ENCODE data around the gene SNAPC2. TPM values are rescaled to one million over a fixed set of nuclear protein-coding genes. Genes with fewer than 3 reads are reported as not detected.

Gene SNAPC2, protein sequence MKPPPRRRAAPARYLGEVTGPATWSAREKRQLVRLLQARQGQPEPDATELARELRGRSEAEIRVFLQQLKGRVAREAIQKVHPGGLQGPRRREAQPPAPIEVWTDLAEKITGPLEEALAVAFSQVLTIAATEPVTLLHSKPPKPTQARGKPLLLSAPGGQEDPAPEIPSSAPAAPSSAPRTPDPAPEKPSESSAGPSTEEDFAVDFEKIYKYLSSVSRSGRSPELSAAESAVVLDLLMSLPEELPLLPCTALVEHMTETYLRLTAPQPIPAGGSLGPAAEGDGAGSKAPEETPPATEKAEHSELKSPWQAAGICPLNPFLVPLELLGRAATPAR
- 10 to 100 TPM in 1 of 6 donors, 1 to 10 TPM in 5; 4.9 to 11.3 (median 6.7) TPM for total RNA-seq
- 10 to 100 TPM; 10.6 to 12.0 TPM for polyA plus RNA-seq

DNA sequence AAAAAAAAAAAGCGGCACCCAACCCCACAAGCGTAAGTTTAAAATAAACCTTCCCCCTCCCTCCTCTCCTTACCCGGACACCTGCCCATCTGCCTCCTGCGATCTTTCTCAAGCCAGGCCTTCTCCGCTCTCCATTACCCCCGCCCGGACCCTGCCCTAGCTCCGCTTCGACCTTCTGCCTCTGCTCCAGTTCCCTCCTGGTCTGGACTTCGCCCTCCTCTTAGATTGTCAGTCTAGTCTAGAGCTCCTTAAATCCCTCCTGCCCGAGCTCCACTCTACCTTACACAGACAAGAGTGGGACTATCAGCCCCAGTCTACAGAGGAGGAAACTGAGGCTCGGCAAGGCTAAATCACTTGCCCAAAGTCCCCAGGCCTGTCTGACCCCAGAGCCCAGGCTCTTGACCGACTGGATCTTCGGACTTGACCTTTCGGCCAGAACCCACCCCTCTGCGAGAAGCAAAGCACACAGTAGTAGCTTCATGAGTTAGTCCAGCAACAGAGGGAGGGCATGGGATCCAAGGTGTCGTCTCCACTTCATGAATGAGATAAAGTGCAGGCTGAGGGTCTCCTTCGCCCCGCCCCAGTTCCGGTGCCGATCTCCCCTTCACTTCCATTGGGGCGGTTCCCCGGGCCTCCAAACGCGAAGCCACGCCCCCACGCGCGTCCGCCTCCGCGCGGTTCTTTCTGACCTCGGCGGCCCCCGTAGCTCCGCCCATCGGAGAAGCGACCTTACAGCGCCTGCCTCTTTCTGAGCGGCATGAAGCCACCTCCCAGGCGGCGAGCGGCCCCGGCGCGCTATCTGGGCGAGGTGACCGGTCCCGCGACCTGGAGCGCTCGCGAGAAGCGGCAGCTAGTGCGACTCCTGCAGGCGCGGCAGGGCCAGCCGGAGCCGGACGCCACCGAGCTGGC, at the start of gene SNAPC2:
TSS of gene SNAPC2 (plus strand) at position 729 of the 909 bp plus-strand sequence. CDS start at position 758, 29 bp downstream.
- FAIRE-seq (no peak), ATAC-seq (peak; percentile 73 to 80 (median 80)), DNase-seq (peak; percentile 96 to 99 (median 98))
- intact Hi-C loops (cut with DNase I) = loop anchor here in 2 of 3 donors (5.0 to 10.0 kb wide), 2 partner anchors 65 to 68 kb away; no protein-coding TSS in a partner anchor
- peaks cover 0 to 6% (median 0%) of the 10 kb centered on the region in 4 donors for H3K27me3 ChIP-seq
- WGBS, 2 donors = 4 to 7% methylated on average over 45 to 62 of the region's 62 CpGs
- peak within 1 kb of the TSS; percentile 51 to 84 (median 79) for H3K27ac ChIP-seq
- peaks cover 0 to 6% (median 0%) of the 10 kb centered on the region in 3 donors for H3K36me3 ChIP-seq
- TF ChIP-seq, protein P1, sequence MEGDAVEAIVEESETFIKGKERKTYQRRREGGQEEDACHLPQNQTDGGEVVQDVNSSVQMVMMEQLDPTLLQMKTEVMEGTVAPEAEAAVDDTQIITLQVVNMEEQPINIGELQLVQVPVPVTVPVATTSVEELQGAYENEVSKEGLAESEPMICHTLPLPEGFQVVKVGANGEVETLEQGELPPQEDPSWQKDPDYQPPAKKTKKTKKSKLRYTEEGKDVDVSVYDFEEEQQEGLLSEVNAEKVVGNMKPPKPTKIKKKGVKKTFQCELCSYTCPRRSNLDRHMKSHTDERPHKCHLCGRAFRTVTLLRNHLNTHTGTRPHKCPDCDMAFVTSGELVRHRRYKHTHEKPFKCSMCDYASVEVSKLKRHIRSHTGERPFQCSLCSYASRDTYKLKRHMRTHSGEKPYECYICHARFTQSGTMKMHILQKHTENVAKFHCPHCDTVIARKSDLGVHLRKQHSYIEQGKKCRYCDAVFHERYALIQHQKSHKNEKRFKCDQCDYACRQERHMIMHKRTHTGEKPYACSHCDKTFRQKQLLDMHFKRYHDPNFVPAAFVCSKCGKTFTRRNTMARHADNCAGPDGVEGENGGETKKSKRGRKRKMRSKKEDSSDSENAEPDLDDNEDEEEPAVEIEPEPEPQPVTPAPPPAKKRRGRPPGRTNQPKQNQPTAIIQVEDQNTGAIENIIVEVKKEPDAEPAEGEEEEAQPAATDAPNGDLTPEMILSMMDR (IDR thresholded peaks at IDR 0.05) = no peak
- H3K4me1 ChIP-seq = peaks cover 6 to 21% (median 15%) of the 10 kb centered on the region in 3 donors
- H3K9me3 ChIP-seq = no peaks in the 10 kb centered on the region
- peak within 1 kb of the TSS; percentile 56 to 88 (median 57) for H3K4me3 ChIP-seq

DNA sequence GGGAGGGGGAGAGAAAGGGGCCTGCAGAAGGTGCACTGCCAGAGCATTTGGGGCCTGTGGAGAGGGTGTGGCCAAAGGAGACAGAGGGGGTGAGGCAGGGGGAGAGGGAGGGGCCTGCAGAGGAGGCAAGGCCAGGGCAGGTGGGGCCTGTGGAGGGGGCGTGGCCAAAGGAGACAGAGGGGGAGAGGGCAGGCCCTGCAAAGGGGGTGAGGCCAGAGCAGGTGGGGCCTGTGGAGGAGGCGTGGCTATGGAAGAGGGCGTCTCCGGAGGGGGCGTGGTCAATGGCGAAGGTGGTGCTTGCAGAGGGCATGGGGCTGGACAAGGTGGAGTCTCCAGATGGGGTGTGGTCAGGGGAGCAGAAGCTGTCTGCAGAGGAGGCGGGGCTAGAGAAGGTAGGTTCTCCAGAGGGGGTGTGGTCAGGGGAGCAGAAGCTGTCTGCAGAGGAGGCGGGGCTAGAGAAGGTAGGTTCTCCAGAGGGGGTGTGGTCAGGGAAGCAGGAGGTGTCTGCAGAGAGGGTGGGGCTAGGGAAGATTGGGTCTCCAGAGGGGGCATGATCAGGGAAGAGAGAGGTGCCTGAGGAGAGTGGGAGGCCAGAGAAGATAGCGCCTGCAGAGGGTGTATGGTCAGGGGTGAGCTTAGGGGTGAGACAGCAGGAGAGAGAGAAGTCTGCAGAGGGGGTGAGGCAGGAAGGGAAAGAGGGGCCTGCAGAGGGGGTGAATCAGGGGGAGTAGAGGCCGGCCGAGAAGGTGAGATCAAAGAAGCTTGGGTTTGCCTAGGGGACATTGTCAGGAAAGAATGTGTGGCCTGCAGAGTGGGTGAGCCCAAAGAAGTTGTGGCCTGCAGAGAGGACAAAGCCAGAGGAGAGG, 49.3 kb upstream of the SNAPC2 start:
- Histone ChIP-seq H3K36me3 (no peaks in the 10 kb centered on the region), H3K9me3 (no peaks in the 10 kb centered on the region), H3K27me3 (no peaks in the 10 kb centered on the region), H3K27ac (peak overlapping the region in 2 of 4 donors; percentile 68 to 72), H3K4me1 (no peaks in the 10 kb centered on the region), H3K4me3 (no peak overlapping the region)
- 45 to 53% methylated on average over 11 of the region's 11 CpGs for WGBS, 2 donors
- intact Hi-C loops (cut with DNase I) = no loop called here
- ATAC-seq (peak in 1 of 4 donors; percentile 4), FAIRE-seq (no peak), DNase-seq (peak in 5 of 6 donors; percentile 68 to 94 (median 80))
- TF ChIP-seq, protein P1 (IDR thresholded peaks at IDR 0.05) = no peak

DNA sequence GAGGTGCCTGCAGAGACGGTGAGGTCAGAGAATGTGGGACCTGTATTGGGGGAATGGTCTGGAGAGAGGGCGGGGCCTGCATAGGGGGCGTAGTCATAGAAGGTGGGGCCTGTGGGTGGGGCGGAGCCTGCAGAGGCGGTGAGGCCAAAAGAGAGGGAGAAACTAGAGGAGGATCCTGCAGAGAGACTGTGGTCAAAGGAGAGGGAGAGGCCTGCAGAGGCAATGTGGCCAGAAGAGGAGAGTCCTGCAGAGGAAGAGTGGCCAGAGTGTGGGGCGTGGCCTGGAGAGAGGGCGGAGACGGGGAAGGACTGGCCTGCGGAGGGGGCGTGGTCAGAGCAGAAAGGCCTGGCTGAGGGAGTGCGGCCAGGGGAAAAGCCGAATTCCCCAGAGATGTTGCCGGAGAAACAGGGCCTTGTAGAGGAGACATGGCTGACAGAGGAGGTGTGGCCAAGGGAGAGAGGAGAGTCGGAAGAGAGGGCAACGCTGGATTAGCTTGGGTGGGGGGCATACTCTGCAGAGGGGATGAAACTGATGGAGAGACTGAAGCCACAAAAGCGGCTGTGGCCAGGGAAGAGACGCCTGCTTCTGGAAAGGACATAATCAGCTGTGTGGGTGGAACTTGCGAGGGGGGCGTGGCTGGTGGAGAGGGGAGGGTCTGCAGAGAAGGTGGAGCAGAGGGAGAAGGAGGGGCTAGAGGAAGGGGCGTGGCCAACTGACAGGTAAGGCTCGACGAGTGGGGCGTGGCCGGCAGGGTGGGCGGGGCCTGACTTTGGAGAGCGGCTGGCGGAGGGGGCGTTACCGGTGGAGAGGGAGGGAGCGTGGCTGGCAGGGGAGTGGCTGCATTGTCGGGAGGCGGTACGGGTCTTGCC, 48.5 kb upstream of the SNAPC2 start:
- intact Hi-C loops (cut with DNase I) = no loop called here
- Histone ChIP-seq H3K4me3 (peak overlapping the region in 1 of 4 donors; percentile 17), H3K27me3 (no peaks in the 10 kb centered on the region), H3K36me3 (no peaks in the 10 kb centered on the region), H3K9me3 (no peaks in the 10 kb centered on the region), H3K4me1 (no peaks in the 10 kb centered on the region), H3K27ac (peak overlapping the region; percentile 24 to 72 (median 50))
- ATAC-seq = peak; percentile 17 to 54 (median 41)
- DNase-seq = peak; percentile 91 to 99 (median 96)
- TF ChIP-seq, protein P1 (IDR thresholded peaks at IDR 0.05) = no peak
- FAIRE-seq = no peak
- 8 to 9% methylated on average over 30 to 33 of the region's 33 CpGs for WGBS, 2 donors
